GM18505 (cell line): Measurements from ENCODE around the gene CYYR1.

ENCODE experiments used
- ATAC-seq: cut with Tn5 transposase; IDR thresholded peaks from one replicate; pipeline ENCODE4 v1.9.1; 2021; ENCODE audit not compliant: unreplicated experiment
- POLR2A ChIP-seq: IDR thresholded peaks from 4 replicates; pipeline ENCODE4 v1.6.1; 2011; ENCODE audit warnings: borderline replicate concordance; ENCODE audit not compliant: insufficient read depth, insufficient read length; ENCODE audit errors: extremely low read depth

CYYR1 gene

GRCh38 chr21:26570203-26570602 is 2.9 kb downstream of the CYYR1 start:
- TF ChIP-seq POLR2A = no peak

GRCh38 chr21:26565546-26565945 is 7.5 kb downstream of the CYYR1 start:
- no peak for TF ChIP-seq POLR2A

More at GRCh38 chr21:26570203-26570602, 2.9 kb downstream of the CYYR1 start:
- no peak for ATAC-seq

GRCh38 chr21:26565111-26565510 is 8.0 kb downstream of the CYYR1 start:
- no peak for TF ChIP-seq POLR2A

More at GRCh38 chr21:26565546-26565945, 7.5 kb downstream of the CYYR1 start:
- no peak for ATAC-seq

GRCh38 chr21:26563856-26564503 is 9.1 kb downstream of the CYYR1 start:
- ATAC-seq = no peak
- TF ChIP-seq POLR2A = no peak

More at GRCh38 chr21:26565111-26565510, 8.0 kb downstream of the CYYR1 start:
- ATAC-seq = no peak

- TF ChIP-seq POLR2A = no peak
- ATAC-seq = no peak
Observed at GRCh38 chr21:26560612-26561011, 12.5 kb downstream of the CYYR1 start.

- ATAC-seq = no peak
- no peak for TF ChIP-seq POLR2A
Observed at GRCh38 chr21:26559099-26559498, 14.0 kb downstream of the CYYR1 start.

GRCh38 chr21:26557106-26557505 is 16.0 kb downstream of the CYYR1 start:
- no peak for TF ChIP-seq POLR2A
- ATAC-seq = no peak

- TF ChIP-seq POLR2A = no peak
- no peak for ATAC-seq
Observed at GRCh38 chr21:26555540-26556146, 17.4 kb downstream of the CYYR1 start.

- no peak for TF ChIP-seq POLR2A
- no peak for ATAC-seq
Observed at GRCh38 chr21:26554365-26554764, 18.7 kb downstream of the CYYR1 start.

- no peak for TF ChIP-seq POLR2A
- no peak for ATAC-seq
Observed at GRCh38 chr21:26553898-26554297, 19.2 kb downstream of the CYYR1 start.

- no peak for TF ChIP-seq POLR2A
- ATAC-seq = no peak
Observed at GRCh38 chr21:26550326-26550725, 22.8 kb downstream of the CYYR1 start.

- no peak for ATAC-seq
- no peak for TF ChIP-seq POLR2A
Observed at GRCh38 chr21:26546446-26547097, 26.5 kb downstream of the CYYR1 start.

- no peak for ATAC-seq
- TF ChIP-seq POLR2A = no peak
Observed at GRCh38 chr21:26544201-26544775, 28.8 kb downstream of the CYYR1 start.
